HG02678 (cell line): ENCODE results near the gene ZBTB40.

Experiments used
- ATAC-seq: cut with Tn5 transposase; IDR thresholded peaks from one replicate; pipeline ENCODE4 v1.9.1; 2021; ENCODE audit warnings: mild to moderate bottlenecking, moderate library complexity; ENCODE audit not compliant: unreplicated experiment

Gene ZBTB40

DNA sequence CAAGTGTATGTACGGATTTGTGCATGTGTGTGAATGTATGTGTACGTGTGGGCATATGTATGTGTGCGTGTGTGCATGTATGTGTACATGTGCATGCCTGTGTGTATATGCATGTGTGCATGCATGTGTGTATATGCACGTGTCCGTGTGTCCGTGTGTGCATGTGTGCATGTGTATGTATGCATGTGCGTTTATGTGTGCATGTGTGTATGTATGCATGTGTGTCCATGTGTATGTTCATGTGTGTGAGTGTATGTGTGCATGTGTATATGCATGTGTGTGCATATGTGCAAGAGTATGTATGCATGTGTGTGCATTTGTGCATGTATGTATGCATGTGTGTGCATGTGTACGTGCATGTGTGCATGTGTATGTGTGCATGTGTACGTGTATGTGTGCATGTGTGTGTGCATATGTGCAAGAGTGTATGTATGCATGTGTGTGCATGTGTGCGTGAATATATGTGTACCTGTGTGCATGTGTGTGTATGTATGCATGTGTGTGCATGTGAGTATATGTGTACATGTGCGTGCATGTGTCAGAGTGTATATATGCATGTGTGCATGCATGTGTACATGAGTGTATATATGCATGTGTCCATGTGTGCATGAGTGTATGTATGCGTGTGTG, 127.2 kb downstream of the ZBTB40 start:
- ATAC-seq = no peak

DNA sequence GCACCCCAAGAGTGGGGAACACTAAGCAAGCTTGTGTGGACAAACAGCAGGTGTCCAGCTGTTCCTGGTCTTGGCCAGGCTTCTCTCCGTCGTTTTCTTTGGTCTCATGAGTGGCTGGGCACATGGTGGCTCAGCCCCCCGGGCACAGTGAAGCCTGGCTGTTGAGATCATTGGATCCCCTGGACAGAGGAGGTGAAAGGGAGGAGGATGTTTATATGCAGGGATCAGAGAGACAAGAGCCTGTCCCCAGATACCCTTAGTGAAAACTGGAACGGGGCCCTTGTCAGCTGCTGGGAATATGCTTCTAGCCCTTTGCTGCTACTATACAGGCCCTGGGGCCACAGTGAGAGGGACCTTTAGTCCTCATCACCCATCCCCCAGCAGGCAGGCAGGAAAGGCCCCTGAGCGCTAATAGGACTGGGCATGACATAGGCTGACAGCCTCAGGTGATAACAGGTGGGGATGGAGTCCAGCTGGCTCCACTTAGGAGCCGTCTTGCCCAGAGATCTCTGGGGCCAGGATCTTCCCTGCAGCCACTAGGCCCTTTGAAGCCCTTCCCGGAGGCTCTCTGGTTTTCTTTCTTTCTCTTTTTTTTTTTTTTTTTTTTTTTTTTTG, 128.0 kb downstream of the ZBTB40 start:
- ATAC-seq = no peak
